Measurements from ENCODE around the gene RNF113B. TPM values are rescaled to one million over a fixed set of nuclear protein-coding genes. Genes with fewer than 3 reads are reported as not detected.

RNF113B gene
- total RNA-seq, 1 donor from 2014 or later: not detected

DNA sequence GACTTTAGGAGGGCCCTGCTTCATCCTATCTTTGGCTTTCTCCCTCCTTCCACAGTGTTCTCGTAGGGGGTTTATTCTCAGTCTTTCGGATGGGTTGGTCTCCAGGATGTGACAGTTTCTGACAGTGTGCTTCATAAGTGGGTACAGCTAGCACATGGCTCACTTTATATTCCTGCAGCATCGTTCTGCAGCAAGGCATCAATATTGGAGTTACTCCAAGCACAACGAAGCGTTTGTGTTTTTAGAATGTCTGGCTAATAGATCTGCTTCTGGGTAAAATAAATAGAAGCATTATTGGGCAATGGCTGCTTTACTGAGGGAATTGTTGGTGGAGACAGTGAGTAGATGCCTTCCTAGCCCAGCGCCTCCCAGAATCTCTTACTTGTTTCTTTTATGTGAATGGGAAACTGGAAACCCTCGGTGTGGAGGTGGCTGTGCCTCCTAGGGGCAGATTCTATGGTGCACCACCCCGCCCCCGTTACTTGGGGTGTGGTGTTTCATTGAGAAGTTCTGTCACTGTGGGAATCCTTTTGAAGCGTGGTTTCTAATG, 32.2 kb downstream of the RNF113B start:
- DNase-seq (ENCODE audit: low read depth, low spot score): peak; percentile 31
- Mint-ChIP-seq H3K27me3 (ENCODE audit: low read depth) (peaks cover 13% of the 10 kb centered on the region), H3K36me3 (ENCODE audit: low read depth) (peaks cover 4% of the 10 kb centered on the region), H3K9me3 (no peaks in the 10 kb centered on the region), H3K4me1 (peaks cover 63% of the 10 kb centered on the region), H3K4me3 (peak overlapping the region; percentile 91), H3K27ac (ENCODE audit: unreplicated experiment) (peak overlapping the region; percentile 98)
- TF ChIP-seq CTCF (conservative IDR thresholded peaks at IDR 0.05): peak; percentile 42

- Mint-ChIP-seq H3K9me3 (no peaks in the 10 kb centered on the region), H3K27ac (ENCODE audit: unreplicated experiment) (peak overlapping the region; percentile 98), H3K36me3 (ENCODE audit: low read depth) (peaks cover 2% of the 10 kb centered on the region), H3K27me3 (ENCODE audit: low read depth) (peaks cover 17% of the 10 kb centered on the region), H3K4me3 (peak overlapping the region; percentile 91), H3K4me1 (peaks cover 60% of the 10 kb centered on the region)
- TF ChIP-seq CTCF (conservative IDR thresholded peaks at IDR 0.05): no peak
- DNase-seq (ENCODE audit: low read depth, low spot score): peak; percentile 11
These were observed 32.9 kb downstream of the RNF113B start for GRCh38 chr13:98144027-98144741.

DNA sequence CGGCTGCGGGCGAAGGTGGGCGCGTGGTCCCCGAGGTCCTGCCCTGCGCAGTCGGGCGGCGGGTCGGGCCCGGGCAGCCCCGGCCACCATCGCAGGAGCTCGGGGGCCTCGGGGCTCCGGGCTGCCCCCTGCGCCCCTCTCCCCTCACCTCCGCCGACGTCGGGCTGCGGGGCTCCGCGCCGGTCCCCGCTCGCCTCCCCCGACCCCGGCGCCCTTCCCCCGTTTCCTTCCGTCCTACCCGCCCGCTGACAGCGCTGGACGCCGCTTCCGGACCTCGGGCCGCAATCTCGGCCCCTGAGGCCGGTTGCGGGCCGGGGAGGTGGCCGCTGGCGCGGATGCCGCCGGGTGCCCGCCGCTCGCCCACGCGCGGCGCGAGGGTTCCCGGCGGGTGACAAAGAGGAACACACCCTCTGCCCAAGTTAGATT, 33.5 kb downstream of the RNF113B start:
- H3K4me1 Mint-ChIP-seq: peaks cover 55% of the 10 kb centered on the region
- H3K9me3 Mint-ChIP-seq: no peaks in the 10 kb centered on the region
- peak; percentile 18 for DNase-seq (ENCODE audit: low read depth, low spot score)
- H3K27ac Mint-ChIP-seq (ENCODE audit: unreplicated experiment): peak overlapping the region; percentile 98
- H3K4me3 Mint-ChIP-seq: peak overlapping the region; percentile 91
- H3K36me3 Mint-ChIP-seq (ENCODE audit: low read depth): no peaks in the 10 kb centered on the region
- TF ChIP-seq CTCF (conservative IDR thresholded peaks at IDR 0.05): no peak
- peaks cover 18% of the 10 kb centered on the region for H3K27me3 Mint-ChIP-seq (ENCODE audit: low read depth)

DNA sequence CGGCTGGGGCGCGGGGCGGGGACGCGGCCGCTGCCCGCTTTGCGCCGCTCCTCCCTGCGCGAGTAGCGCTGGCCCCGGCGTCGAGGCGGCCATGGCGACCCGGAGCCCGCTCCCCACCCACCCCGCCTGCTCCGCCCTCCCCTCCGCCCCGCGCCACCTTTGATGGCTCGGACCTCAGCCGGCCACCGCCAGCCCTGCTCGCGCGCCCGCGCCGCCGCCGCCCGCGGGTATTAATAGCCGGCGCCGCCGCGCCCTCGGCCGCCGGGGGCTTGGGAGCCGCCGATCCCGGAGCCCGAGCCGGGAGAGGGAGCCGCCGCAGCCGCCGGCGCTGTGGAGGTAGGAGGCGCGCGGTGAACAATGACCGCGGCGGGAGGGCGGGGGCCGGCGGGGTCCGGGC, 33.9 kb downstream of the RNF113B start:
- Mint-ChIP-seq H3K4me3 (no peak overlapping the region), H3K27ac (ENCODE audit: unreplicated experiment) (no peak overlapping the region), H3K4me1 (peaks cover 50% of the 10 kb centered on the region), H3K27me3 (ENCODE audit: low read depth) (peaks cover 18% of the 10 kb centered on the region), H3K36me3 (ENCODE audit: low read depth) (no peaks in the 10 kb centered on the region), H3K9me3 (no peaks in the 10 kb centered on the region)
- no peak for TF ChIP-seq CTCF (conservative IDR thresholded peaks at IDR 0.05)
- DNase-seq (ENCODE audit: low read depth, low spot score): peak; percentile 50

- Mint-ChIP-seq H3K36me3 (ENCODE audit: low read depth) (no peaks in the 10 kb centered on the region), H3K27me3 (ENCODE audit: low read depth) (peaks cover 18% of the 10 kb centered on the region), H3K9me3 (no peaks in the 10 kb centered on the region), H3K4me1 (peaks cover 44% of the 10 kb centered on the region), H3K4me3 (peak within 1 kb of the TSS; percentile 91), H3K27ac (ENCODE audit: unreplicated experiment) (peak within 1 kb of the TSS; percentile 98)
- TF ChIP-seq CTCF (conservative IDR thresholded peaks at IDR 0.05): peak; percentile 51
- DNase-seq (ENCODE audit: low read depth, low spot score): peak; percentile 66
These were observed 34.5 kb downstream of the RNF113B start, which contains the start of gene FARP1 for GRCh38 chr13:98142380-98143156. Gene FARP1 (plus strand): TSS chr13:98143094. CDS start chr13:98213243, 70,149 bp downstream.

Data from neural crest cell (in vitro differentiated cells).